H9 (cell line): ENCODE data around the gene DNAJC30. TPM values are rescaled to one million over a fixed set of nuclear protein-coding genes. Genes with fewer than 3 reads are reported as not detected.

Source experiments
- DNase-seq: peaks from one replicate; pipeline ENCODE4 v3.0.0-alpha.2; 2017
- H2AFZ ChIP-seq: one replicate; pipeline ENCODE4 v1.6.1; 2013; ENCODE audit warnings: mild to moderate bottlenecking, low read length, control low read depth, moderate library complexity
- H2AK5ac ChIP-seq: 2 replicates; pipeline ENCODE4 v1.6.1; 2013; ENCODE audit warnings: low read length, control low read depth, mixed read lengths; ENCODE audit not compliant: insufficient read length
- H2BK120ac ChIP-seq: one replicate; pipeline ENCODE4 v1.6.1; 2013; ENCODE audit warnings: low read depth, mild to moderate bottlenecking, low read length, control low read depth, inconsistent platforms; ENCODE audit not compliant: poor library complexity, severe bottlenecking
- H2BK12ac ChIP-seq: 2 replicates; pipeline ENCODE4 v1.6.1; 2013; ENCODE audit warnings: low read length, control low read depth, mixed read lengths, low read depth; ENCODE audit not compliant: insufficient read length
- H2BK15ac ChIP-seq: 2 replicates; pipeline ENCODE4 v1.6.1; 2013; ENCODE audit warnings: low read depth, low read length, control low read depth
- H2BK20ac ChIP-seq: one replicate; pipeline ENCODE4 v1.6.1; 2013; ENCODE audit warnings: low read depth, mild to moderate bottlenecking, low read length, control low read depth, inconsistent platforms; ENCODE audit not compliant: poor library complexity, severe bottlenecking
- H2BK5ac ChIP-seq: 2 replicates; pipeline ENCODE4 v1.6.1; 2013; ENCODE audit warnings: low read length, control low read depth, mixed read lengths; ENCODE audit not compliant: insufficient read length
- H3K14ac ChIP-seq: 2 replicates; pipeline ENCODE4 v1.6.1; 2013; ENCODE audit warnings: low read length, control low read depth; ENCODE audit not compliant: insufficient read depth
- H3K18ac ChIP-seq: 2 replicates; pipeline ENCODE4 v1.6.1; 2013; ENCODE audit warnings: low read depth, mild to moderate bottlenecking, mixed read lengths, low read length, control low read depth; ENCODE audit not compliant: insufficient read length
- H3K23ac ChIP-seq: 2 replicates; pipeline ENCODE4 v1.6.1; 2013; ENCODE audit warnings: low read length, control low read depth, mixed read lengths, low read depth; ENCODE audit not compliant: insufficient read length
- H3K23me2 ChIP-seq: 2 replicates; pipeline ENCODE4 v1.6.1; 2013; ENCODE audit warnings: low read depth, mild to moderate bottlenecking, mixed read lengths, low read length, control low read depth; ENCODE audit not compliant: insufficient read length, poor library complexity, severe bottlenecking
- H3K27ac ChIP-seq: 2 replicates; pipeline ENCODE4 v1.5.1; 2013; ENCODE audit warnings: low read length, control low read depth, mixed read lengths, low read depth; ENCODE audit not compliant: insufficient read length
- H3K27me3 ChIP-seq: 2 replicates; pipeline ENCODE4 v1.6.1; 2013; ENCODE audit warnings: low read length, control low read depth, inconsistent platforms; ENCODE audit not compliant: insufficient read depth
- H3K4ac ChIP-seq: 2 replicates; pipeline ENCODE4 v1.6.1; 2013; ENCODE audit warnings: low read depth, mild to moderate bottlenecking, control low read depth, inconsistent platforms, low read length, moderate library complexity
- H3K4me1 ChIP-seq: 2 replicates; pipeline ENCODE4 v1.6.1; 2013; ENCODE audit warnings: low read length, control low read depth, inconsistent platforms; ENCODE audit not compliant: insufficient read depth
- H3K4me2 ChIP-seq: 2 replicates; pipeline ENCODE4 v1.6.1; 2013; ENCODE audit warnings: low read length, control low read depth, mixed read lengths; ENCODE audit not compliant: insufficient read length, insufficient read depth
- H3K56ac ChIP-seq: 2 replicates; pipeline ENCODE4 v1.6.1; 2013; ENCODE audit warnings: low read depth, mild to moderate bottlenecking, mixed read lengths, low read length, control low read depth; ENCODE audit not compliant: insufficient read length
- H3K79me1 ChIP-seq: 2 replicates; pipeline ENCODE4 v1.6.1; 2013; ENCODE audit warnings: low read depth, mild to moderate bottlenecking, moderate library complexity, low read length, control low read depth, inconsistent platforms; ENCODE audit not compliant: insufficient read depth, poor library complexity, severe bottlenecking
- H3K79me2 ChIP-seq: 2 replicates; pipeline ENCODE4 v1.6.1; 2013; ENCODE audit warnings: low read length, control low read depth, inconsistent platforms; ENCODE audit not compliant: insufficient read depth
- H3K9ac ChIP-seq: 2 replicates; pipeline ENCODE4 v1.6.1; 2013; ENCODE audit warnings: low read length, control low read depth, mixed read lengths; ENCODE audit not compliant: insufficient read length; ENCODE audit errors: extremely low read depth
- H3K9me3 ChIP-seq: one replicate; pipeline ENCODE4 v1.6.1; 2013; ENCODE audit warnings: low read depth, low read length, inconsistent platforms; ENCODE audit not compliant: control insufficient read depth
- H3T11ph ChIP-seq: one replicate; pipeline ENCODE4 v1.6.1; 2013; ENCODE audit warnings: mild to moderate bottlenecking, low read length, control low read depth, inconsistent platforms
- H4K20me1 ChIP-seq: one replicate; pipeline ENCODE4 v1.6.1; 2013; ENCODE audit not compliant: control insufficient read depth, insufficient read length, insufficient read depth
- H4K5ac ChIP-seq: 2 replicates; pipeline ENCODE4 v1.6.1; 2013; ENCODE audit warnings: low read depth, mild to moderate bottlenecking, mixed read lengths, low read length, control low read depth; ENCODE audit not compliant: insufficient read length
- H4K8ac ChIP-seq: replicated peaks from 2 replicates; pipeline ENCODE4 v1.6.1; 2013; ENCODE audit warnings: low read length, control low read depth, mixed read lengths, low read depth; ENCODE audit not compliant: insufficient read length
- H4K91ac ChIP-seq: 2 replicates; pipeline ENCODE4 v1.6.1; 2013; ENCODE audit warnings: low read depth, mild to moderate bottlenecking, moderate library complexity, mixed read lengths, low read length, control low read depth; ENCODE audit not compliant: insufficient read length
- H3K27ac Mint-ChIP-seq, 3 experiments: 2 replicates in 2 of 3; 3 replicates in 1 of 3; pipeline ENCODE4 v1.8.0; 2020 to 2021; ENCODE audit warnings: mixed read lengths in 3 of 3, mild to moderate bottlenecking in 1 of 3, moderate library complexity in 1 of 3
- H3K27me3 Mint-ChIP-seq: 2 replicates; pipeline ENCODE4 v1.8.0; 2021; ENCODE audit warnings: low read depth, mild to moderate bottlenecking, moderate library complexity, mixed read lengths
- H3K36me3 Mint-ChIP-seq, 3 experiments: 2 replicates in 2 of 3; 3 replicates in 1 of 3; pipeline ENCODE4 v1.8.0; 2020 to 2021; ENCODE audit warnings: low read depth in 3 of 3, mixed read lengths in 3 of 3; ENCODE audit not compliant: insufficient read depth in 1 of 3
- H3K4me1 Mint-ChIP-seq, 2 experiments: 2 replicates each; pipeline ENCODE4 v1.8.0; 2020; ENCODE audit warnings: mixed read lengths in 2 of 2
- H3K4me3 Mint-ChIP-seq, 2 experiments: 2 replicates in 1 of 2; 3 replicates in 1 of 2; pipeline ENCODE4 v1.8.0; 2020 to 2021; ENCODE audit warnings: mild to moderate bottlenecking in 2 of 2, mixed read lengths in 2 of 2, moderate library complexity in 1 of 2
- H3K9me3 Mint-ChIP-seq, 2 experiments: 2 replicates in 1 of 2; 3 replicates in 1 of 2; pipeline ENCODE4 v1.8.0; 2020; ENCODE audit warnings: mild to moderate bottlenecking in 2 of 2, mixed read lengths in 2 of 2, moderate library complexity in 1 of 2
- CTCF ChIP-seq: fragments of 200-600 bp; sonication (generic); conservative IDR thresholded peaks from 3 replicates; pipeline ENCODE4 v1.8.0; 2021; ENCODE audit warnings: antibody characterized with exemption, mild to moderate bottlenecking
- WGBS: extraction: QIAGEN DNeasy Blood & Tissue Kit; methylation state at CpG from one replicate; pipeline ENCODE4 v1.1.7; 2013; ENCODE audit warnings: missing lambda C conversion rate, low lambda C conversion rate, mixed read lengths; ENCODE audit not compliant: insufficient read length; ENCODE audit errors: extremely low coverage; 5-methylcytosine and 5-hydroxymethylcytosine counted together
- total RNA-seq: library from RNA; stranded (reverse); gene quantifications from 2 replicates; pipeline ENCODE4 v1.2.1, GENCODE V29; 2021

DNAJC30 gene
- total RNA-seq, 1 experiment from 2014 or later: 8.1 TPM

- Histone ChIP-seq H2AFZ (no peak overlapping the region), H3K56ac (no peak overlapping the region), H3K79me1 (no peaks in the 10 kb centered on the region), H4K20me1 (no peaks in the 10 kb centered on the region), H2BK120ac (no peak overlapping the region), H2BK20ac (no peak overlapping the region), H2BK15ac (no peak overlapping the region), H3K9me3 (no peaks in the 10 kb centered on the region), H3K27me3 (no peaks in the 10 kb centered on the region), H2AK5ac (no peak overlapping the region), H4K5ac (no peak overlapping the region), H4K91ac (no peak overlapping the region), H3K9ac (no peak overlapping the region), H2BK5ac (no peak overlapping the region), H3K18ac (no peak overlapping the region), H2BK12ac (no peak overlapping the region), H3K23me2 (no peaks in the 10 kb centered on the region), H4K8ac (no peak overlapping the region), H3K4me1 (no peaks in the 10 kb centered on the region; the same call in 1 of the 2 replicates), H3T11ph (no peak overlapping the region), H3K4me2 (no peak overlapping the region), H3K4ac (no peak overlapping the region), H3K27ac (no peak overlapping the region), H3K14ac (no peak overlapping the region), H3K79me2 (no peaks in the 10 kb centered on the region), H3K23ac (no peak overlapping the region)
- peaks cover 4 to 16% of the 10 kb centered on the region in 2 experiments for H3K4me1 Mint-ChIP-seq
- no peak for TF ChIP-seq CTCF
- H3K27me3 Mint-ChIP-seq: no peaks in the 10 kb centered on the region; the same call in 1 of the 2 replicates
- peak overlapping the region in 1 of 3 experiments; percentile 48; a peak in 3 of 7 replicates for H3K27ac Mint-ChIP-seq
- peaks cover 39 to 75% (median 62%) of the 10 kb centered on the region in 3 experiments for H3K36me3 Mint-ChIP-seq
- DNase-seq: no peak
- no peak overlapping the region; a peak in 1 of 5 replicates for H3K4me3 Mint-ChIP-seq
- WGBS: no CpG with 5 or more reads among the region's 7 CpGs
- no peaks in the 10 kb centered on the region for H3K9me3 Mint-ChIP-seq
These were observed 15.2 kb upstream of the DNAJC30 start for GRCh38 chr7:73698410-73698809.
